Cardiac muscle cell (in vitro differentiated cells and primary cell): ENCODE results near the gene APOBEC2. TPM values are rescaled to one million over a fixed set of nuclear protein-coding genes. Genes with fewer than 3 reads are reported as not detected.

Source experiments
- DNase-seq, 2 donors: peaks; one replicate each; pipeline versions ENCODE4 v3.0.0 to v3.0.0-alpha.2; 2010 to 2017; ENCODE audit warnings: low read depth in 1 of 2, low spot score in 1 of 2
- H3K27ac ChIP-seq: fragments of 200-600 bp; sonication (generic); 2 replicates; pipeline ENCODE4 v1.5.1; 2016
- H3K27me3 ChIP-seq: fragments of 200-600 bp; sonication (generic); 2 replicates; pipeline ENCODE4 v1.6.0; 2016; ENCODE audit warnings: control low read depth
- H3K36me3 ChIP-seq: fragments of 200-600 bp; sonication (generic); 2 replicates; pipeline ENCODE4 v1.5.1; 2016; ENCODE audit warnings: control low read depth
- H3K4me1 ChIP-seq: fragments of 200-600 bp; sonication (generic); 2 replicates; pipeline ENCODE4 v1.8.1; 2017; ENCODE audit warnings: low read depth, mild to moderate bottlenecking, mixed run types
- H3K4me3 ChIP-seq: fragments of 200-600 bp; sonication (generic); 2 replicates; pipeline ENCODE4 v1.5.1; 2016; ENCODE audit warnings: mild to moderate bottlenecking
- H3K9me3 ChIP-seq: fragments of 200-600 bp; sonication (generic); 2 replicates; pipeline ENCODE4 v1.5.1; 2017; ENCODE audit warnings: low read depth, mild to moderate bottlenecking, control low read depth
- polyA plus RNA-seq: library from polyadenylated mRNA; unstranded; fragments of >200 nt; fragmentation: Nextera tagmentation; extraction: Ambion mirVana; gene quantifications from 2 replicates; pipeline ENCODE4 v1.2.1, GENCODE V29; 2016
- total RNA-seq: library from RNA; depleted of rRNA; stranded (reverse); fragments of >200 nt; gene quantifications from 2 replicates; pipeline ENCODE4 v1.2.3, GENCODE V29; 2016
- TF ChIP-seq, protein P1 (sequence below): IDR thresholded peaks from 2 replicates; pipeline ENCODE4 v1.5.1; 2012; ENCODE audit warnings: low read depth, mild to moderate bottlenecking, low read length

The APOBEC2 gene
- total and polyA plus RNA-seq, 2 experiments from 2014 or later, result 135 to 156 TPM

DNA sequence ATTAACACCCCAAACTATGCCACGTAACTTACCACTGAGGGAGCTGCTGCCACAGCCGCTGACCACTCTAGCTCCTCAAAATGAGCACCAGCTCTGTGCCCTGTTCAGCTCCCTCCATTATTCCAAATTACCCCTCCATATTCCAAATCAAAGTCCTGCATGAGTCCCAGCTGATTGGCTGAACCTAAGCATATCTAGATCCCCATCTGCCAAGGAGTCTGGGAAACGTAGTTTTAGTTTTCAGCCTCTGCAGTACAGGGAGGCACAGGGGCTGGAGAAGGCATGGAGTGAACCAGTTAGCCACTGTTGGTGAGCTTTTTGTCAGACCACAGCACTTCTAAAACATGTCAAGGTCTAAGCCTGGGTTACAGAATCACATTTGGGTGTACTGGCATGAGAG lies 29.9 kb upstream of the APOBEC2 start:
- no peaks in the 10 kb centered on the region for H3K36me3 ChIP-seq
- no peak overlapping the region for H3K27ac ChIP-seq
- no peaks in the 10 kb centered on the region for H3K9me3 ChIP-seq
- DNase-seq, result no peak
- TF ChIP-seq, protein P1, sequence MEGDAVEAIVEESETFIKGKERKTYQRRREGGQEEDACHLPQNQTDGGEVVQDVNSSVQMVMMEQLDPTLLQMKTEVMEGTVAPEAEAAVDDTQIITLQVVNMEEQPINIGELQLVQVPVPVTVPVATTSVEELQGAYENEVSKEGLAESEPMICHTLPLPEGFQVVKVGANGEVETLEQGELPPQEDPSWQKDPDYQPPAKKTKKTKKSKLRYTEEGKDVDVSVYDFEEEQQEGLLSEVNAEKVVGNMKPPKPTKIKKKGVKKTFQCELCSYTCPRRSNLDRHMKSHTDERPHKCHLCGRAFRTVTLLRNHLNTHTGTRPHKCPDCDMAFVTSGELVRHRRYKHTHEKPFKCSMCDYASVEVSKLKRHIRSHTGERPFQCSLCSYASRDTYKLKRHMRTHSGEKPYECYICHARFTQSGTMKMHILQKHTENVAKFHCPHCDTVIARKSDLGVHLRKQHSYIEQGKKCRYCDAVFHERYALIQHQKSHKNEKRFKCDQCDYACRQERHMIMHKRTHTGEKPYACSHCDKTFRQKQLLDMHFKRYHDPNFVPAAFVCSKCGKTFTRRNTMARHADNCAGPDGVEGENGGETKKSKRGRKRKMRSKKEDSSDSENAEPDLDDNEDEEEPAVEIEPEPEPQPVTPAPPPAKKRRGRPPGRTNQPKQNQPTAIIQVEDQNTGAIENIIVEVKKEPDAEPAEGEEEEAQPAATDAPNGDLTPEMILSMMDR, result no peak
- no peaks in the 10 kb centered on the region for H3K27me3 ChIP-seq
- H3K4me3 ChIP-seq, result no peak overlapping the region
- peaks cover 4% of the 10 kb centered on the region for H3K4me1 ChIP-seq

DNA sequence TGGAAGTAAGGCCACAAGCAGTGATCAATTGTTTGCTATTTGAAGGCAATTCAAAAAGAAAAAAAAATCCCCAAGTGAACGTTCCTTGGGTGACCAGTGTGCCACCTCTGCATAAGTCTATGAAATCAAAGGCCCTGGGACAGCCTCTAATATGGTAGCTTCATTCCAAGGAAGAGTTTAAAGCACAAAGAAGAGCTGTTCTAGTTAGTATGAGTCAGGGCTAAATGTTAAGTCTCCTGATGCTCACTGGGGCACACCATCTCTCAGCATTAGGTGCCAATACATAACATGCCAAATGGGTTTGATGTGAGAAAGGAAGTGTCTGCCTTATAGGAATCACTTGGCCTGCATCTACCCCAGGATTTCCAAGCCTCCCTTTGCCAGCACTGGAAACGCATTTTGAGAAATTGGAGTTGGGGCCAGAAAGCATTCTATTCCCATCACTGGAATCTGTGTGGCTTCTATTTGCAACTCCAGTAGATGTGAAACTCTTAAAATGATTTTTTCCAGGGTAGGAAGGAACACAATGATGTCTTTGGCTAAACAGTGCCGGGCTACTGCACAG lies 27.0 kb upstream of the APOBEC2 start:
- H3K9me3 ChIP-seq, result no peaks in the 10 kb centered on the region
- TF ChIP-seq, protein P1, result no peak
- H3K36me3 ChIP-seq, result no peaks in the 10 kb centered on the region
- no peak for DNase-seq
- H3K27me3 ChIP-seq, result no peaks in the 10 kb centered on the region
- no peak overlapping the region for H3K27ac ChIP-seq
- H3K4me1 ChIP-seq, result peaks cover 14% of the 10 kb centered on the region
- H3K4me3 ChIP-seq, result no peak overlapping the region

DNA sequence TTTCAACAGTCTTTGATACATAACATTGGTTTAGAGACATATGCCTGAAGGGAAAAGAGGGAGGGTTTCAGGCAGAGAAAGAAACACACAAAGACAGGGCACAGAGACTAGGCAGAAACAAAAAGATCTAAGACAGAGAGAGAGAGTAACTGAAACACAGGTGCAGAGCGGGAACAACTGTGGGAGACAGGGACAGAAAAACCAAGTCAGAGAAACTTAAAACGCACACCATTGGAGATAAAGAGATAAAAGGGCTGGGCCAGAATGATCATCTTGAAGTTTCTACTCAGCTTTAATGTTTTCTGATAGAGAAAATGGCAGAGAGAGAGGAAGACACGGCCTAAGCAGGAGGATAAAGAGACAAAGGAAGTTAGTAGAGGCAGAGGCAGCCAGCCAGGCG lies 25.8 kb upstream of the APOBEC2 start:
- Histone ChIP-seq H3K4me3 (peak overlapping the region; percentile 8), H3K27ac (no peak overlapping the region), H3K9me3 (no peaks in the 10 kb centered on the region), H3K36me3 (no peaks in the 10 kb centered on the region), H3K4me1 (peaks cover 14% of the 10 kb centered on the region), H3K27me3 (no peaks in the 10 kb centered on the region)
- no peak for DNase-seq
- TF ChIP-seq, protein P1, result no peak

DNA sequence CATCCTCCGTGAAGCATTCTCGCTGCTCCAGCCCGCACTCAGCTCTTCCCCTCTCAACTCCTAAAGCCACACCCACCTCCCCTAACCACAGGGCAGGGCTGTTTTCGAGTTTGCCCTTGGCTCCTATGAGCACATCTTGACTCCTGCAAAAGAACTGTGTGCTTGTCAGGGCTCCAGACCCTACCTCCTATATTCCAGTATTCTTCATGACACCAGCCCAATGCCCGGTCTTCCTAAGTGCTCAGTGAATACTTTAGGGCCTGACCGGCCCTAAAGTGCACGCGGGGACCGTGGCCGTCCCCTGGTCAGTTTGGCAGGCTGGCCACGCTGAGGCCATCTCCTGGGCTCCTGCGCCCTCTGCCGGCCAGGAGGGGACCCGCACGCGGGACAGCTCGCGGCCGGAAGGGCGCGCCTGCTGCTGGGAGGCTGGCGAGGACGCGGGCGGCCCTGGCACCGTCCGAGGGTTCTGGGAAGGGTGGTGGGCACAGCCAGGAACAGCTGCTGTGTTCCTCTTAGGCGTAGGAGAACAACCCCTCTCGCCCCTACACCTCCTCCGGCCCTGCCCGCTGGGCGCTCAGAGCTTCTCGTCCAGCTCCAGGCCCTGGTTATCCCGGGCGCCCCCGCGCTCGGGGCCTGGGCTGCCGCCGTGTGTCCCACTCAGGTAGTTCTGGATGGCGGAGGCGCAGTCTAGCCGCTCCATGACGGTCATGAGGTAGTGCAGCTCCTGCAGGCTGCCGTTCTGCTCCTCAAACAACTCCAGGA lies 25.0 kb upstream of the APOBEC2 start:
- no peaks in the 10 kb centered on the region for H3K36me3 ChIP-seq
- DNase-seq, result peak; percentile 80 to 82
- no peaks in the 10 kb centered on the region for H3K9me3 ChIP-seq
- H3K4me1 ChIP-seq, result peaks cover 14% of the 10 kb centered on the region
- peak overlapping the region; percentile 8 for H3K4me3 ChIP-seq
- TF ChIP-seq, protein P1, result peak; percentile 98
- H3K27ac ChIP-seq, result peak overlapping the region; percentile 26
- no peaks in the 10 kb centered on the region for H3K27me3 ChIP-seq

DNA sequence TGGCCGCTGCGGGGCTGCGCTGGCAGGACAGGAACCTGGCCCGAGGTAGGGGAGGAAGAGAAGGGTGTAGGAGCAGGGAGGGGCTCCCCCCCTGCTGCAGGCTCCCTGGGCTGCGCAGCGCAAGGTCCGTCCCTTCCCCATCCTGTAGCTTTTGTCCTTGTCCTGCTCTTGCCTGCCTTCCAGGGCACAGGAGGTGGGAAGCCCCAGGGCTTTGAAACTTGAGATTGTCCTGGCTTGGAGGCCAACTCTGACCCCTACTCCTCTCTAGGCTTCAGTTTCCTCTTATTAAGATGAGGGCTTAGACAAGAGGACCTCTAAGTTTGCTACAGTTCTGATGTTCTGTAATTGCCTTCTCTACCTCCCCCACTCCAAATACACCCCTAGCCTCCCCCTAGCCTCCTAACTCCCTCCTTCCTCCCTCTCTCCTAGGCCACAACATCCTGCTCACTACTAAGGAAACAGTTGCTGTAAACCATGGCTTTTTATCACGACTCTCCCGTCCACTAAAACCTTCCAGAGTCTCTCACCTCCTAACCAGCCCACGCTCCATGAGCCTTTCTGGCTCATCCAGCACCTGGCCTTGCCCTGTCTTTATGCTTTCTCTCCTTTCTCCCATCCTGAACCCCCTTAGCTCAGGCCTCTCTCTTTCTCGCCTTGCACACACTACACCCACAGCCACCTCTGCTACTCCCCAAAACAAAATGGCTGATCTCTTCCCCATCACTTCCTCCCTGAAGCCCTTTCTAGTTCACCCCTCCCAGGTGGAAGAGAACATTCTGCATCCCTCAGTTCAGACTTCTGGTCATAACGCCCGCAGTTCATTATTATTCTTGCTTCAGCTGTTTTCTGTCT lies 24.2 kb upstream of the APOBEC2 start:
- Histone ChIP-seq H3K27ac (peak overlapping the region; percentile 26), H3K4me1 (peaks cover 14% of the 10 kb centered on the region), H3K4me3 (peak overlapping the region; percentile 8), H3K9me3 (no peaks in the 10 kb centered on the region), H3K36me3 (no peaks in the 10 kb centered on the region), H3K27me3 (no peaks in the 10 kb centered on the region)
- TF ChIP-seq, protein P1, result no peak
- peak in 1 of 2 donors; percentile 42 for DNase-seq
